GM12878 (cell line): ENCODE measurements around the gene MTHFD1. TPM values are rescaled to one million over a fixed set of nuclear protein-coding genes. Genes with fewer than 3 reads are reported as not detected.

Source experiments
- ATAC-seq: fragments of 200-7000 bp; cut with Tn5 transposase; 3 replicates; pipeline ENCODE4 v1.9.1; 2020; ENCODE audit warnings: mild to moderate bottlenecking, moderate library complexity
- BruUV-seq: library from RNA; stranded (reverse); fragments of 400-500 nt; replicated peaks from 2 replicates; lab custom pipeline; 2021; lab: Mats Ljungman, UMichigan
- CTCF ChIA-PET: fragments of 300-600 bp; sonication (Branson Sonifier 250); formaldehyde crosslinking; extraction: SDS; loops from one replicate; lab custom pipeline; 2021; ENCODE audit warnings: inconsistent platforms; lab: Yijun Ruan, JAX
- POLR2A ChIA-PET: fragments of 350-600 bp; formaldehyde crosslinking; extraction: SDS; loops from one replicate; lab custom pipeline; 2021; ENCODE audit warnings: inconsistent platforms; lab: Charles Lee
- RAD21 ChIA-PET: fragments of 300-600 bp; sonication (Branson Sonifier 250); formaldehyde crosslinking; loops from one replicate; lab custom pipeline; 2023; ENCODE audit warnings: antibody characterized with exemption; ENCODE audit not compliant: unreplicated experiment; lab: Charles Lee
- SMC1A ChIA-PET: fragments of 300-600 bp; sonication (Branson Sonifier 250); formaldehyde crosslinking; loops from one replicate; lab custom pipeline; 2023; ENCODE audit not compliant: unreplicated experiment, uncharacterized antibody; lab: Charles Lee
- DNase-seq: peaks from one replicate; pipeline ENCODE4 v3.0.0-alpha.2; 2011; ENCODE audit warnings: low read depth, low spot score
- FAIRE-seq: peaks from 3 replicates; lab custom pipeline; 2011; peaks lifted over from hg19 to GRCh38; lab: Jason Lieb, UNC
- H2AFZ ChIP-seq: 2 replicates; pipeline ENCODE4 v1.6.0; 2011; ENCODE audit warnings: low read depth, low read length, control low read depth; ENCODE audit not compliant: control insufficient read depth
- H3K27ac ChIP-seq: 2 replicates; pipeline ENCODE4 v1.5.1; 2011; ENCODE audit warnings: control low read depth; ENCODE audit not compliant: control insufficient read depth, insufficient read depth
- H3K27me3 ChIP-seq, 2 experiments: replicated peaks in 1 of 2; 2 replicates each; pipeline versions ENCODE4 v1.6.0 to v1.6.1; 2011; ENCODE audit warnings: low read length in 1 of 2; ENCODE audit not compliant: control insufficient read depth in 2 of 2, insufficient read depth in 2 of 2
- H3K36me3 ChIP-seq, 2 experiments: 2 replicates each; pipeline ENCODE4 v1.5.1; 2011; ENCODE audit warnings: low read length in 1 of 2; ENCODE audit not compliant: control insufficient read depth in 2 of 2, insufficient read depth in 2 of 2
- H3K4me1 ChIP-seq: 2 replicates; pipeline ENCODE4 v1.6.1; 2011; ENCODE audit warnings: mild to moderate bottlenecking, low read length, moderate library complexity, mixed read lengths; ENCODE audit not compliant: control insufficient read depth, insufficient read depth
- H3K4me2 ChIP-seq: 2 replicates; pipeline ENCODE4 v1.6.0; 2011; ENCODE audit warnings: control low read depth; ENCODE audit not compliant: control insufficient read depth, insufficient read depth
- H3K4me3 ChIP-seq: fragments of 200-600 bp; sonication (generic); 2 replicates; pipeline ENCODE4 v1.5.1; 2016
- H3K79me2 ChIP-seq: 2 replicates; pipeline ENCODE4 v1.6.0; 2011; ENCODE audit warnings: low read length; ENCODE audit not compliant: control insufficient read depth, insufficient read depth
- H3K9ac ChIP-seq: 2 replicates; pipeline ENCODE4 v1.8.0; 2011; ENCODE audit warnings: low read length, control low read depth, mixed read lengths; ENCODE audit not compliant: control insufficient read depth, insufficient read depth
- H3K9me3 ChIP-seq: replicated peaks from 3 replicates; pipeline ENCODE4 v1.5.1; 2011; ENCODE audit warnings: mild to moderate bottlenecking, low read length; ENCODE audit not compliant: control insufficient read depth, insufficient read depth
- H4K20me1 ChIP-seq: 2 replicates; pipeline ENCODE4 v1.6.0; 2011; ENCODE audit not compliant: control insufficient read depth, insufficient read depth
- IKZF2 ChIP-seq, 2 experiments: fragments of 450-650 bp; IDR thresholded peaks; 2 replicates each; pipeline ENCODE4 v1.6.1; 2017; ENCODE audit warnings: mild to moderate bottlenecking in 2 of 2, moderate library complexity in 2 of 2
- KDM1A ChIP-seq: fragments of 200-600 bp; sonication (generic); IDR thresholded peaks from 2 replicates; pipeline ENCODE4 v1.6.1; 2016; ENCODE audit warnings: borderline replicate concordance
- MTA3 ChIP-seq: IDR thresholded peaks from 2 replicates; pipeline ENCODE4 v1.6.1; 2012; ENCODE audit warnings: low read length, inconsistent platforms, borderline replicate concordance
- NKRF ChIP-seq: fragments of 450-650 bp; conservative IDR thresholded peaks from 2 replicates; pipeline ENCODE4 v1.6.1; 2017; ENCODE audit warnings: mild to moderate bottlenecking, moderate library complexity
- RAD21 ChIP-seq: IDR thresholded peaks from 2 replicates; pipeline ENCODE4 v1.6.1; 2011; ENCODE audit warnings: mild to moderate bottlenecking, low read depth, low read length, moderate library complexity; ENCODE audit not compliant: insufficient read depth
- SMC3 ChIP-seq: IDR thresholded peaks from 2 replicates; pipeline ENCODE4 v1.6.1; 2011; ENCODE audit warnings: low read length, improper control_type of control experiment, borderline replicate concordance
- TARDBP ChIP-seq: IDR thresholded peaks from 2 replicates; pipeline ENCODE4 v1.6.1; 2016; ENCODE audit warnings: borderline replicate concordance
- WRNIP1 ChIP-seq: IDR thresholded peaks from 2 replicates; pipeline ENCODE4 v1.6.1; 2011; ENCODE audit warnings: low read depth, low read length, improper control_type of control experiment, borderline replicate concordance
- ZNF207 ChIP-seq: fragments of 450-650 bp; IDR thresholded peaks from 2 replicates; pipeline ENCODE4 v1.6.1; 2014; ENCODE audit warnings: antibody characterized with exemption, mild to moderate bottlenecking, borderline replicate concordance
- WGBS: methylation state at CpG from one replicate; pipeline ENCODE4 v1.1.6; 2016; ENCODE audit warnings: low lambda C conversion rate; ENCODE audit not compliant: insufficient replicate concordance, insufficient coverage; ENCODE audit errors: missing lambda C conversion rate; 5-methylcytosine and 5-hydroxymethylcytosine counted together
- in situ Hi-C: fragments of 300-500 bp; cut with MboI; formaldehyde crosslinking; loops from 9 replicates; pipeline ENCODE4 v1.14.3; 2018; ENCODE audit warnings: mixed read lengths
- intact Hi-C: fragments of 100-400 bp; cut with micrococcal nuclease; formaldehyde crosslinking; loops from one replicate; pipeline ENCODE4 v1.14.2; 2022; ENCODE audit not compliant: unreplicated experiment
- polyA plus RNA-seq, 11 experiments: library from polyadenylated mRNA; depleted of rRNA in 4 of 11; unstranded in 6 of 11; stranded (reverse) in 5 of 11; fragments of >200 nt; fragmentation: Nextera tagmentation in 4 of 11; fragmentation: Illumina TruSeq in 1 of 11; extraction: Ambion mirVana in 4 of 11; extraction: Trizol in 1 of 11; gene quantifications; 1 replicate in 1 of 11; 2 replicates in 10 of 11; pipeline versions ENCODE4 v1.2.1 to v1.2.3, GENCODE V29; 2011 to 2016; ENCODE audit warnings: inconsistent platforms in 2 of 11, missing spikeins in 2 of 11, low read depth in 1 of 11
- total RNA-seq, 4 experiments: library from RNA; depleted of rRNA in 3 of 4; stranded (reverse); fragments of >200 nt in 3 of 4; fragmentation: Illumina TruSeq in 1 of 4; extraction: Trizol in 1 of 4; gene quantifications; 2 replicates each; pipeline versions ENCODE4 v1.2.1 to v1.2.3, GENCODE V29; 2013 to 2021
- TF ChIP-seq, protein P1 (sequence below): IDR thresholded peaks from 2 replicates; pipeline ENCODE4 v1.6.1; 2012; ENCODE audit warnings: mild to moderate bottlenecking, low read depth, low read length

MTHFD1 gene
- total and polyA plus RNA-seq, 10 of the 15 experiments (the other 5 are each of a cell fraction or from before 2014, with no cell fraction given): 99.3 to 310 (median 173) TPM

DNA sequence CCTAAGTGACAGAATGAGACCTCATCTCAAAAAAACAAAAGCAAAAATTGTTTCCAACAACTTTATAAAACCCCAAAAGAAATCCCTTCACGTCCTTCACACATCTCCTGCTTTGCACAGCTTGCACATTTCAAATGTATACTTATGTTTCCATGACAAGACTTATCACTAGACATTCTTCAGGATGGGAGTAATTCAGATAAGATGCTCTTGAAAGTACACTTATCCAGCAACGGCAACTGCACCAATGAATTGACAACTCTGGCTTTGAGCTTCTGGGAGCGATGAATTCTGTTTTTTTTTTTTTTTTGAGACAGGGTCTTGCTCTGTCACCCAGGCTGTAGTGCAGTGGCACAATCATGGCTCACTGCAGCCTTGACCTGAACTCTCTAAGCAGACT is 46.4 kb downstream of the MTHFD1 start:
- Histone ChIP-seq H2AFZ (no peak overlapping the region), H3K4me1 (no peaks in the 10 kb centered on the region), H3K9me3 (no peaks in the 10 kb centered on the region), H3K4me3 (no peak overlapping the region), H3K36me3 (peaks cover 15 to 37% of the 10 kb centered on the region in 2 experiments), H3K27me3 (no peaks in the 10 kb centered on the region), H3K27ac (no peak overlapping the region), H3K79me2 (no peaks in the 10 kb centered on the region), H3K9ac (no peak overlapping the region), H3K4me2 (no peak overlapping the region), H4K20me1 (no peaks in the 10 kb centered on the region)
- ChIA-PET RAD21 (interaction anchor here (1.4 to 2.1 kb wide), 2 partner anchors 43 to 90 kb away, joined by 4 read pairs; no protein-coding TSS in a partner anchor), POLR2A (interaction anchor here (0.6 to 0.8 kb wide), 3 partner anchors 28 to 54 kb away, joined by 3 to 8 read pairs (median 4); no protein-coding TSS in a partner anchor), CTCF (interaction anchor here (0.6 to 14.2 kb wide), 5 partner anchors 11 to 436 kb away, joined by 3 to 244 read pairs (median 6); no protein-coding TSS in a partner anchor), SMC1A (interaction anchor here (0.6 to 3.9 kb wide), 7 partner anchors 9 to 160 kb away, joined by 3 to 21 read pairs (median 4); no protein-coding TSS in a partner anchor)
- no TSS peak for BruUV-seq
- 98% methylated on average over 3 of the region's 3 CpGs for WGBS
- DNase-seq (no peak), ATAC-seq (no peak), FAIRE-seq (no peak)
- in situ Hi-C loops (no loop called here), intact Hi-C loops (loop anchor here (10.0 kb wide), 1 partner anchor 200 kb away; no protein-coding TSS in a partner anchor)
- TF ChIP-seq KDM1A: no peak

GRCh38 chr14:64438181-64438841 is 50.2 kb downstream of the MTHFD1 start:
- Histone ChIP-seq H3K9ac (no peak overlapping the region), H3K4me2 (no peak overlapping the region), H3K4me3 (no peak overlapping the region)
- TF ChIP-seq NKRF: no peak
- TF ChIP-seq, protein P1, sequence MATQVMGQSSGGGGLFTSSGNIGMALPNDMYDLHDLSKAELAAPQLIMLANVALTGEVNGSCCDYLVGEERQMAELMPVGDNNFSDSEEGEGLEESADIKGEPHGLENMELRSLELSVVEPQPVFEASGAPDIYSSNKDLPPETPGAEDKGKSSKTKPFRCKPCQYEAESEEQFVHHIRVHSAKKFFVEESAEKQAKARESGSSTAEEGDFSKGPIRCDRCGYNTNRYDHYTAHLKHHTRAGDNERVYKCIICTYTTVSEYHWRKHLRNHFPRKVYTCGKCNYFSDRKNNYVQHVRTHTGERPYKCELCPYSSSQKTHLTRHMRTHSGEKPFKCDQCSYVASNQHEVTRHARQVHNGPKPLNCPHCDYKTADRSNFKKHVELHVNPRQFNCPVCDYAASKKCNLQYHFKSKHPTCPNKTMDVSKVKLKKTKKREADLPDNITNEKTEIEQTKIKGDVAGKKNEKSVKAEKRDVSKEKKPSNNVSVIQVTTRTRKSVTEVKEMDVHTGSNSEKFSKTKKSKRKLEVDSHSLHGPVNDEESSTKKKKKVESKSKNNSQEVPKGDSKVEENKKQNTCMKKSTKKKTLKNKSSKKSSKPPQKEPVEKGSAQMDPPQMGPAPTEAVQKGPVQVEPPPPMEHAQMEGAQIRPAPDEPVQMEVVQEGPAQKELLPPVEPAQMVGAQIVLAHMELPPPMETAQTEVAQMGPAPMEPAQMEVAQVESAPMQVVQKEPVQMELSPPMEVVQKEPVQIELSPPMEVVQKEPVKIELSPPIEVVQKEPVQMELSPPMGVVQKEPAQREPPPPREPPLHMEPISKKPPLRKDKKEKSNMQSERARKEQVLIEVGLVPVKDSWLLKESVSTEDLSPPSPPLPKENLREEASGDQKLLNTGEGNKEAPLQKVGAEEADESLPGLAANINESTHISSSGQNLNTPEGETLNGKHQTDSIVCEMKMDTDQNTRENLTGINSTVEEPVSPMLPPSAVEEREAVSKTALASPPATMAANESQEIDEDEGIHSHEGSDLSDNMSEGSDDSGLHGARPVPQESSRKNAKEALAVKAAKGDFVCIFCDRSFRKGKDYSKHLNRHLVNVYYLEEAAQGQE: no peak
- TF ChIP-seq RAD21: no peak
- no peak for TF ChIP-seq WRNIP1
- no peak for TF ChIP-seq TARDBP
- no peak for TF ChIP-seq MTA3
- no peak for TF ChIP-seq SMC3
- no peak for TF ChIP-seq IKZF2 (IDR thresholded peaks at IDR 0.05)
- no peak for TF ChIP-seq ZNF207

More at GRCh38 chr14:64438181-64438841, 50.2 kb downstream of the MTHFD1 start:
- Histone ChIP-seq H3K9me3 (no peaks in the 10 kb centered on the region), H3K27ac (no peak overlapping the region), H2AFZ (no peak overlapping the region), H3K36me3 (peaks cover 16 to 45% of the 10 kb centered on the region in 2 experiments), H3K4me1 (no peaks in the 10 kb centered on the region), H3K79me2 (no peaks in the 10 kb centered on the region), H4K20me1 (no peaks in the 10 kb centered on the region), H3K27me3 (no peaks in the 10 kb centered on the region)
- intact Hi-C loops (loop anchor here (10.0 kb wide), 1 partner anchor 196 kb away; no protein-coding TSS in a partner anchor), in situ Hi-C loops (no loop called here)
- RAD21 ChIA-PET: interaction anchor here (1.0 kb wide), 1 partner anchor 10 kb away, joined by 3 read pairs; no protein-coding TSS in a partner anchor
- CTCF ChIA-PET: interaction anchor here (0.6 to 14.2 kb wide), 4 partner anchors 14 to 984 kb away, joined by 3 to 244 read pairs (median 3); no protein-coding TSS in a partner anchor
- POLR2A ChIA-PET: no interaction called here
- WGBS: 84% methylated on average over 3 of the region's 3 CpGs
- no peak for ATAC-seq
- no peak for FAIRE-seq
- no TSS peak for BruUV-seq
- no peak for DNase-seq
- SMC1A ChIA-PET: interaction anchor here (1.7 to 2.8 kb wide), 3 partner anchors 9 to 46 kb away, joined by 5 to 11 read pairs (median 5); no protein-coding TSS in a partner anchor
